Measurements from ENCODE around the gene AFAP1. TPM values are rescaled to one million over a fixed set of nuclear protein-coding genes. Genes with fewer than 3 reads are reported as not detected.

Gene AFAP1
- total RNA-seq, 4 donors from 2014 or later, result 8.3 to 27.1 (median 11.1) TPM

DNA sequence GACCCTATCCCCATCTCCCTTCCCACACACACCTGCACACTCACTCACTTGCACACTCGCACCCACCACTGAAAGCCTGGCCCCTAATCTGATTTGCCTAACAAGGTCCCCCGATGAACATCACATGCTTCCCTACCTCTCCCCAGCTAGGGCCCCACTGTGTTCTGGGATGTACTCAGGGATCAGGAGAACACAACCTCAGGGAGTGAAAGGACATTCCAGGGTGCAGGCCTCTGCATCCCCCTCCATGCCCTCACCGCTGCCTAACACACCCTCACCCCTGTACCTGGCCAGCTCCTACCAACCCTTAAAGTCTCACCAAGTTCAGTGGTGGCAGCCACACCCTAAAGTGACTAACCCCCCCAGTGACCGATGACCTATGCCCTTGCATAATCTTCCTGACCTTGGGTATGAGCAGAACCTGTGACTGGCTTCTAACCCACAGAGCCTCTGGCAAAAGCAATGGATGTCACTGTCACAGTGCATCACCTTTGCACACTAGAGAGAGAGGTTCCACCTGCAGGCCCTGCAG is 2.4 kb upstream of the AFAP1 start:
- Histone ChIP-seq H3K4me1 (peaks cover 21% of the 10 kb centered on the region), H3K27ac (no peak overlapping the region), H3K36me3 (no peaks in the 10 kb centered on the region), H3K9me3 (no peaks in the 10 kb centered on the region), H3K27me3 (no peaks in the 10 kb centered on the region), H3K4me3 (no peak overlapping the region)
- no peak for DNase-seq (ENCODE audit: low spot score in 2 of 2)
- 100% methylated on average over 4 of the region's 4 CpGs for WGBS
- no peak for TF ChIP-seq POLR2AphosphoS5 (IDR thresholded peaks at IDR 0.05)
- no peak for TF ChIP-seq POLR2A (IDR thresholded peaks at IDR 0.05)
- TF ChIP-seq, protein P1, sequence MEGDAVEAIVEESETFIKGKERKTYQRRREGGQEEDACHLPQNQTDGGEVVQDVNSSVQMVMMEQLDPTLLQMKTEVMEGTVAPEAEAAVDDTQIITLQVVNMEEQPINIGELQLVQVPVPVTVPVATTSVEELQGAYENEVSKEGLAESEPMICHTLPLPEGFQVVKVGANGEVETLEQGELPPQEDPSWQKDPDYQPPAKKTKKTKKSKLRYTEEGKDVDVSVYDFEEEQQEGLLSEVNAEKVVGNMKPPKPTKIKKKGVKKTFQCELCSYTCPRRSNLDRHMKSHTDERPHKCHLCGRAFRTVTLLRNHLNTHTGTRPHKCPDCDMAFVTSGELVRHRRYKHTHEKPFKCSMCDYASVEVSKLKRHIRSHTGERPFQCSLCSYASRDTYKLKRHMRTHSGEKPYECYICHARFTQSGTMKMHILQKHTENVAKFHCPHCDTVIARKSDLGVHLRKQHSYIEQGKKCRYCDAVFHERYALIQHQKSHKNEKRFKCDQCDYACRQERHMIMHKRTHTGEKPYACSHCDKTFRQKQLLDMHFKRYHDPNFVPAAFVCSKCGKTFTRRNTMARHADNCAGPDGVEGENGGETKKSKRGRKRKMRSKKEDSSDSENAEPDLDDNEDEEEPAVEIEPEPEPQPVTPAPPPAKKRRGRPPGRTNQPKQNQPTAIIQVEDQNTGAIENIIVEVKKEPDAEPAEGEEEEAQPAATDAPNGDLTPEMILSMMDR (IDR thresholded peaks at IDR 0.05), result no peak
- no peak for TF ChIP-seq EP300 (IDR thresholded peaks at IDR 0.05)

DNA sequence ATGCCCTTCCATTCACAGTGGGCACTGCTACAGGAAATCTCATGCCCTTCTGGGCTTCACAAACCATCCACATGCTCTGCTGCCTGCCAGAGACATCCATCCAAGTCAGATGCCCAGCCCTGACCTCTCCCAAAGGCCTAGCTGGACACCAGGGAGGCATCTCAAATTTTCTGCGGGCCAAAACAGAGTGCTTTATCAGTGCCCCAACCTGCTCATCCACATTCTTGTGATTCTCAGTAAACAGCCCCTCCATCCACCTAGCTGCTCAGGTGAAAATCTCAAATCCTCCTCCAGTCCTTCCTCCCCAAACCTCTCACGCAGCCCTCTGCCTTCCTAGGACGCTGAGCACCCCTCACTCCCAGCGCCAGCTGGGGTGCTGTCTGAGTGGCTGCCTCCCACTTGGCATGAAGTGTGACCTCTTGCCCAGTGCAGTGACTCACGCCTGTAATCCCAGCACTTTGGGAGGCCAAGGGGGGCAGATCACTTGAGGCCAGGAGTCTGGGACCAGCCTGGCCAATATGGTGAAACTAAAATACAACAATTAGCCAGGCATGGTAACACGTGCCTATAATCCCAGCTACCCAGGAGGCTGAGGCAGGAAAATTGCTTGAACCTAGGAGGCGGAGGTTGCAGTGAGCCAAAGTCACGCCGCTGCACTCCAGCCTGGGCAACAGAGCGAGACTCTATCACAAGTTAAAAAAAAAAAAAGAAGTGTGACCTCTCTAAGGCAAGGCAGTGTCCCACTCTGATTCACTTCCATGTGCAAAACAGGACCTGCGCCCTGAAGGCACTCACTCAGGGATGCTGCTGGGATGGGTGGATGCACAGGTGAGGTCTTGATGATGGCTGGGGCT is 1.7 kb upstream of the AFAP1 start:
- no peak overlapping the region for H3K27ac ChIP-seq
- no peaks in the 10 kb centered on the region for H3K9me3 ChIP-seq
- DNase-seq (ENCODE audit: low spot score in 2 of 2), result no peak
- H3K4me3 ChIP-seq, result no peak overlapping the region
- H3K4me1 ChIP-seq, result peaks cover 21% of the 10 kb centered on the region
- no peaks in the 10 kb centered on the region for H3K27me3 ChIP-seq
- WGBS, result 71% methylated on average over 11 of the region's 11 CpGs
- no peaks in the 10 kb centered on the region for H3K36me3 ChIP-seq
- TF ChIP-seq POLR2AphosphoS5 (IDR thresholded peaks at IDR 0.05) (no peak), POLR2A (IDR thresholded peaks at IDR 0.05) (no peak), EP300 (IDR thresholded peaks at IDR 0.05) (no peak)
- TF ChIP-seq, protein P1 (IDR thresholded peaks at IDR 0.05), result no peak

DNA sequence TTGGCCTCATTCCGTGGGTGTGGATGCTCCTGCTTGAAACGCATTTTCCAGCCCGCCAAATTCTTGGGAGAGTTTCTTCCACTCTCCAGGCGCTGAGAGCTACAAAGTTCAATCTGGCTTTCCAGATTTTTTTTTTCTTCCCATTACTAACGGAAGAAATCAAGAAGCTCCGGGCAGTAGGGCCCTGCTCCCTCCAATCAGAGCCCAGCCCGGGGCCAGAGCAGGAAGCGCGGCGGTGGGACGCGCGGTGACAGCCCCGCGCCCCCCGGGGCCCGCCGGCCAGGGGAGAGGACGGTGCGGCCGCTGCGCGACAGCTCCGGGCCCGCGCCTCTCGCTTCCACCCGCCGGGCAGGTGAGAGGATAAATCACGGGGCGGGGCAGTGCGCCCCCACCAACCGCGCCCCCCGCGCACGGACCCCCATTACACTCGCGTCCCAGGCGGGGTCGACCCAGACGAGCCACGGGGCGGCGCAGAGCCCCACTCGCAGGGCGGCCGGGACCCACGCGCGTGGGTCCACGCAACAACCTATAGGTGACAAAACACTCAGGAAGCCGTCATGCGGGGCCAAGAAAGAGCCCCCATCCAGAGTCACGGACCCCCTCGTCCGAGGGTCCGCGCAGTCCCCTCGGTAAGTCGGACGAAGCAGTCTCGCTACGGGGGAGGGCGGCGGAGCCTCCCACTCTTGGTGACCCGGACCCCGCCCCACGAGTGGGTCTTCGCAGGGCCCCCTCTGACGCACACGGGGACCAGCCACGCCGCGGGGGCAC is 868 bp downstream of the AFAP1 start:
- under 1% methylated on average over 28 of the region's 75 CpGs for WGBS
- TF ChIP-seq, protein P1 (IDR thresholded peaks at IDR 0.05), result no peak
- TF ChIP-seq EP300 (IDR thresholded peaks at IDR 0.05) (no peak), POLR2A (IDR thresholded peaks at IDR 0.05) (no peak), POLR2AphosphoS5 (IDR thresholded peaks at IDR 0.05) (no peak)
- H3K36me3 ChIP-seq, result no peaks in the 10 kb centered on the region
- H3K27me3 ChIP-seq, result no peaks in the 10 kb centered on the region
- peaks cover 28% of the 10 kb centered on the region for H3K4me1 ChIP-seq
- H3K27ac ChIP-seq, result peak overlapping the region; percentile 94
- no peaks in the 10 kb centered on the region for H3K9me3 ChIP-seq
- H3K4me3 ChIP-seq, result peak overlapping the region; percentile 82
- DNase-seq (ENCODE audit: low spot score in 2 of 2), result no peak

DNA sequence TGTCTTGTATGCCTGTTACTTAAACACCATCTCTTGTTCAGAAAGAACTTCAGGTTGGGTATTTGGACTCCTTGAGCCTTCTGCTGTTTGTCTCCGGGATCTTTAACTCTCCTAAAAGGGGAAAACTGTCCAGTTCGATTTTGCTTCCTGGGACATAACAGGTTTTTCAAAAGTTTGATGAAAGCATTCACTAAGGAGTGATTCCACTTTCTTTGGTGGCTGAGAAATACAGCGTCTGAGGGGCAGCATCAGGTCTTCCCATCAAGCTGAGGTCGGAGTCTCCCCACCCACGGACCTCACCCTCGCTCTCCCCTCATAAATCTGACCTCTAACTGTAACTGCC is 1.4 kb downstream of the AFAP1 start:
- peaks cover 33% of the 10 kb centered on the region for H3K4me1 ChIP-seq
- no peaks in the 10 kb centered on the region for H3K27me3 ChIP-seq
- H3K27ac ChIP-seq, result peak overlapping the region; percentile 94
- peak overlapping the region; percentile 82 for H3K4me3 ChIP-seq
- DNase-seq (ENCODE audit: low spot score in 2 of 2), result no peak
- no peaks in the 10 kb centered on the region for H3K36me3 ChIP-seq
- H3K9me3 ChIP-seq, result no peaks in the 10 kb centered on the region
- TF ChIP-seq POLR2AphosphoS5 (IDR thresholded peaks at IDR 0.05), result no peak
- no peak for TF ChIP-seq EP300 (IDR thresholded peaks at IDR 0.05)
- 16% methylated on average over 6 of the region's 6 CpGs for WGBS

DNA sequence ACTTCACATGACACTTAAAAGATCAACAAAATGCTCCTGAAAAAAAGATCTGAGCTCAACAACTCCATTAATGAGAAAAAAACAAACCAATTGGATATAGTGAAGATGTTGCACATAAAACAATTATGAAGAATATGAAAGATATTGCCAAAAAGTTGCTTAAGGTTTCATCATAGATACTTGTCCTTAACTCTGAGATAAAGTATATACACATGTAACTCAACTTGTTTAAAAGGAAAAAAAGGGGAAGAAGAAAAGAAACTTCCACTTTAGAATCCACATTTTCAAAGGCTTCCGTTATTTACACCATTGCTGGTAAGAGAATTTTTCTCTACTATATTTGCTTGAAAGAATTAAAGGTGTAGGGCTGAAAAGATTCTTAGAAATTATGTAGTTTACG is 2.7 kb downstream of the AFAP1 start:
- H3K36me3 ChIP-seq, result no peaks in the 10 kb centered on the region
- no peaks in the 10 kb centered on the region for H3K9me3 ChIP-seq
- peaks cover 33% of the 10 kb centered on the region for H3K4me1 ChIP-seq
- H3K27ac ChIP-seq, result no peak overlapping the region
- TF ChIP-seq, protein P1 (IDR thresholded peaks at IDR 0.05), result no peak
- TF ChIP-seq POLR2A (IDR thresholded peaks at IDR 0.05) (no peak), EP300 (IDR thresholded peaks at IDR 0.05) (no peak), POLR2AphosphoS5 (IDR thresholded peaks at IDR 0.05) (no peak)
- WGBS, result 84% methylated on average over 2 of the region's 2 CpGs
- no peaks in the 10 kb centered on the region for H3K27me3 ChIP-seq
- DNase-seq (ENCODE audit: low spot score in 2 of 2), result no peak
- H3K4me3 ChIP-seq, result no peak overlapping the region
